ENCODE data around the gene CLPSL2. TPM values are rescaled to one million over a fixed set of nuclear protein-coding genes. Genes with fewer than 3 reads are reported as not detected.

The CLPSL2 gene
- total RNA-seq, result not detected in 2 replicates

GRCh38 chr6:35776364-35777215 lies at the start of gene CLPSL2:
Gene CLPSL2, plus strand, starts transcription at chr6:35776598. Its CDS starts 21 bp downstream, at chr6:35776619.

GRCh38 chr6:35736982-35737412 lies 39.4 kb upstream of the CLPSL2 start, which contains the start of gene ARMC12:
Gene ARMC12, plus strand, starts transcription at chr6:35737032. Its CDS starts 77 bp downstream, at chr6:35737109.

GRCh38 chr6:35780719-35781118 lies 4.3 kb downstream of the CLPSL2 start, which contains the start of gene CLPSL1:
Gene CLPSL1, plus strand, starts transcription at chr6:35781019. Its CDS starts 92 bp downstream, at chr6:35781111.

GRCh38 chr6:35804996-35805736 lies 28.8 kb downstream of the CLPSL2 start, which contains the start of gene LHFPL5:
Gene LHFPL5, plus strand, starts transcription at chr6:35805352. Its CDS starts 319 bp downstream, at chr6:35805671.

Other genes with a start within 250 kb of the CLPSL2 start
- 3.6 and 4.9 TPM in 2 replicates for gene FKBP5, start 87.7 kb upstream of the CLPSL2 start, total RNA-seq
- 0.06 and 0.13 TPM in 2 replicates for gene ARMC12, start 39.6 kb upstream of the CLPSL2 start, total RNA-seq
- gene CLPSL1, start 4.4 kb downstream of the CLPSL2 start, total RNA-seq, result not detected in 2 replicates
- not detected in 2 replicates for gene CLPS, start 20.7 kb downstream of the CLPSL2 start, total RNA-seq
- gene LHFPL5, start 28.8 kb downstream of the CLPSL2 start, total RNA-seq, result not detected in 2 replicates
- gene SRPK1, start 144.5 kb downstream of the CLPSL2 start, total RNA-seq, result 43.8 and 46.1 TPM in 2 replicates
- 0.26 and 0.31 TPM in 2 replicates for gene SLC26A8, start 248.0 kb downstream of the CLPSL2 start, total RNA-seq

All from aortic smooth muscle cell (primary cell).